Activated gamma-delta T cell (primary cell): ENCODE results near the gene ZNF253.
A peak's percentile ranks its signal among the peaks of the same experiment; 100 is the strongest.
"Not testable (repeated sequence)": the region's sequence is repeated elsewhere in the genome, so short reads cannot be mapped to it uniquely, and the experiment has no call there.

Experiments used
- DNase-seq: peaks from one replicate; lab custom pipeline; 2025; lab: John Stamatoyannopoulos, UW

The ZNF253 gene

GRCh38 chr19:19892055-19892941 lies 26.6 kb downstream of the ZNF253 start:
- DNase-seq, result not testable (repeated sequence)

- no peak for DNase-seq
These were observed 34.6 kb downstream of the ZNF253 start for GRCh38 chr19:19900139-19900728.

GRCh38 chr19:19900729-19901444 lies 35.2 kb downstream of the ZNF253 start, which contains the start of gene ZNF93:
Gene ZNF93, plus strand, starts transcription at chr19:19900946. Its CDS starts 143 bp downstream, at chr19:19901089.
- peak; percentile 25 for DNase-seq

GRCh38 chr19:19907551-19907950 lies 41.9 kb downstream of the ZNF253 start:
- not testable (repeated sequence) for DNase-seq

GRCh38 chr19:19909654-19910053 lies 44.0 kb downstream of the ZNF253 start:
- DNase-seq, result no peak

- DNase-seq, result no peak
These were observed 45.5 kb downstream of the ZNF253 start for GRCh38 chr19:19911150-19911549.

GRCh38 chr19:19914596-19914995 lies 48.9 kb downstream of the ZNF253 start:
- no peak for DNase-seq

- not testable (repeated sequence) for DNase-seq
These were observed 64.7 kb downstream of the ZNF253 start for GRCh38 chr19:19930417-19930816.

GRCh38 chr19:19933432-19934314 lies 68.0 kb downstream of the ZNF253 start:
- not testable (repeated sequence) for DNase-seq

- no peak for DNase-seq
These were observed 71.7 kb downstream of the ZNF253 start for GRCh38 chr19:19937403-19937802.

- no peak for DNase-seq
These were observed 72.8 kb downstream of the ZNF253 start for GRCh38 chr19:19938449-19938848.

- DNase-seq, result no peak
These were observed 78.3 kb downstream of the ZNF253 start for GRCh38 chr19:19943848-19944582.
